ENCODE measurements around the gene ABHD6. TPM values are rescaled to one million over a fixed set of nuclear protein-coding genes. Genes with fewer than 3 reads are reported as not detected.
"Not testable (repeated sequence)": the region's sequence is repeated elsewhere in the genome, so short reads cannot be mapped to it uniquely, and the experiment has no call there.

The ABHD6 gene
- total RNA-seq, 1 donor from 2014 or later, result 22.4 TPM

- DNase-seq (ENCODE audit: low spot score in 2 of 2), result no peak
Measured at GRCh38 chr3:58271901-58272501, 34.4 kb downstream of the ABHD6 start.

DNA sequence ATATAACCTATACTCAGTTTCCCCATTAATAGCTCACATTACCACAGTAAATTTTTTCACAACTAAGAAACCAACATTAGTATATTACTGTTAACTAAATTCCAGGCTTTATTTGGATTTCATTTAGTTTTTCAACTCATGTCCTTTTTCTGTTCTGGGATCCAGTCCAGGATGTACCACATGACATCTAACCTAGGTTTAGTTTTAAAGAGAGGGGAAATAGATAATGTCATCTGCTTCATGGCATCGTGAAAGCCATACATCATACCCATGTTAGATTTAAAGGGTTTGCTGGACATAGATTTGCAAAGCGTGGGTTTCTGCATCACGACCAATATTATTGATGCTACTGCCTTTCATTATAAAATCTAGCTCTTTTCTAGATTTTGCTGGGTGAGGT, 35.3 kb downstream of the ABHD6 start:
- DNase-seq (ENCODE audit: low spot score in 2 of 2), result no peak
- FAIRE-seq, result no peak

More at GRCh38 chr3:58271901-58272501, 34.4 kb downstream of the ABHD6 start:
- no peak for FAIRE-seq

DNA sequence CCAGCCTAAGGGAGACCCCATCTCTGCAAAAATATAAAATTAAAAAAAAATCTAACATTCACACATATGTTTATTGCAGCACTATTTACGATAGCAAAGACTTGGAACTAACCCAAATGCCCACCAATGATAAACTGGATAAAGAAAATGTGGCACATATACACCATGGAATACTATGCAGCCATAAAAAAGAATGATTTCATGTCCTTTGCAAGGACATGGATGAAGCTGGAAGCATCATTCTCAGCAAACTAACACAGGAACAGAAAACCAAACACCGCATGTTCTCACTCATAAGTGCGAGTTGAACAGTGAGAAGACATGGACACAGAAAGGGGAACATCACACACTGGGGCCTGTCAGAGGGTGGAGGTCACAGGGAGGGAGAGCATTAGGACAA, 35.8 kb downstream of the ABHD6 start:
- DNase-seq (ENCODE audit: low spot score in 2 of 2); FAIRE-seq: not testable (repeated sequence)

GRCh38 chr3:58274027-58274614, 36.5 kb downstream of the ABHD6 start:
- no peak for DNase-seq (ENCODE audit: low spot score in 2 of 2)
- FAIRE-seq, result no peak

DNA sequence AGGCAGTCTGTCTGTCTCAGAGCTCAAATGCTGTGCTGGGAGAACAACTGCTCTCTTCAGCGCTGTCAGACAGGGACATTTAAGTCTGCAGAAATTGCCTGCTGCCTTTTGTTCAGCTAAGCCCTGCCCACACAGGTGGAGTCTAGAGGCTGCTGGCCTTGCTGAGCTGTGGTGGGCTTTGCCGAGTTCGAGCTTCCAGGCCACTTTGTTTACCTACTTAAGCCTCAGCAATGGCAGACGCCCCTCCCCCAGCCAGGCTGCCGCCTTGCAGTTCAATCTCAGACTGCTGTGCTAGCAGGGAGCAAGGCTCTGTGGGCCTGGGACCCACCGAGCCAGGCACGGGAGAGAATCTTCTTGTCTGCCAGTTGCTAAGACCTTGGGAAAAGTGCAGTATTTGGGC, 43.5 kb downstream of the ABHD6 start:
- no peak for DNase-seq (ENCODE audit: low spot score in 2 of 2)
- FAIRE-seq, result no peak

DNA sequence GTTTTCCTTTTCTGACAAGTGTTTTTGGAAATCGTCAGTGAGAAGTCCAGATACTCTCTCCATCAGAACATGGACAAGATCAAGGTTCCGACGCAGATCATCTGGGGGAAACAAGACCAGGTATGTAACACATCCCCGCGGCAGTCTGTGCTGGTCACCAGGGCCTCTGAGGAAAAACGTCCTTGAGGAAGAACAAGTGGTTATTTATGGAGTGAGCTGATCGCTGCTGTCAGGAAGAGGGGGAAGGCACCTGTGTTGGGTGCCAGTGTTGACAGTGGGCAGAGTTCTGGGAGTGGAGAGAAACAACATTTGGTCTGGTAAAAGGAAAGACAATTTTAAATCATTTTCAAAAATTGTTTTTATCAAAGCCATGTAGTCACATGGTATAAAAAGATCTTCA, 47.7 kb downstream of the ABHD6 start:
- no peak for FAIRE-seq

DNA sequence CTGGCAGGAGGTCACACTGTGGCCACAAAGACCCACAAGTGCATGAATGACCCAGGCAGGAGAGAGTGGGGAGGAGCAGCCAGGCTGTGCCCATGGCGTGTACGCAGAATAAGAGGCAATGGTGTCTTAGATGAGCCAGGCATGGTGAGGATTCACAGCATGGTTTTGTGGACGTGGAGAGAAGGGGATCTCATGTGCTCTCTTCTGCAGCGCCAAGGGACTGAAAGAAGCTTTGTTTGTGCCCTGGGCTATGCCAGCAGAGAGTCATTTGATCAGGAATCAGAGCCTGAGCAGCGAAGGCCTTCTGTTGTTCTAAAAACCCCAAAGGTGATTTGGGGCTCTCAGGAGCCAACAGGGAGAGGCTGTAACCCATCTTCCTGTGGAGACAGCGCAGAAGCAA, 49.8 kb downstream of the ABHD6 start:
- peak in 1 of 2 donors; percentile 52 for DNase-seq (ENCODE audit: low spot score in 2 of 2)
- no peak for FAIRE-seq

More for the DNA sequence above, 47.7 kb downstream of the ABHD6 start:
- no peak for DNase-seq (ENCODE audit: low spot score in 2 of 2)

DNA sequence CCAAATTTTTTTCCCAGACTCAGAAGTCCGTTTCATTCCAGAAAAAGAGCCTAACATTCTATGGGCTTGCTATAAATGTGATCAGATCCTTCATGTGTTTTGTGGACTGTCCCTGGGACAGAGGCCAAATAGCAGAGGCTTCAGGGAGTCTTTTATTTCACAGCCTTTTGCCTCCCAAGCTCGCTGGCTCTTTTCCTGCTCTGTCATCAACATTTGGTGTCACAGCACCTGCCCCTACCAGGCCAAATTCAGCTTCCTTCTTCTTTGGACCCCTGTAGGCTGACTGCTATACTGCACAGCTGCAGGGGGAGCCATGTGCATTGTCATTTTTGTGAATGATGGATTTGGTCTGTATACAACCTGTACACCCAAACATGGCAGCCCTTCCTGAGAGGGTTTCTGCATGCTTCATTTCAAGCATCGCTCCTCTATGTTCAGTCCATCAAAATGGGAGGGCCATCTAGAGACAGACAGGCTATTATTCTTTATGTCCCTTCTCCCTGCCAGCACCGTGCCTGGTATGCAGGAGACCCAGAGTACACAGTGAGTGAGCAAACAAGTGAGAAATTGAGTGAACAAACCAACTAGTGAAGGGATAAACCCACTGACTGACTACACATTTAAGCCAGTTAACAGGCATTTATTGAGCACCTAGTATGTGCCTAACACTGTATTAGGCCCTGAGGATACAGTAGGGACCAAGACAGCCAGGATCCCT, 50.6 kb downstream of the ABHD6 start:
- DNase-seq (ENCODE audit: low spot score in 2 of 2), result no peak

GRCh38 chr3:58288964-58289613, 51.5 kb downstream of the ABHD6 start:
- DNase-seq (ENCODE audit: low spot score in 2 of 2); FAIRE-seq: not testable (repeated sequence)

More for the DNA sequence above, 50.6 kb downstream of the ABHD6 start:
- no peak for FAIRE-seq

GRCh38 chr3:58290446-58290845, 52.9 kb downstream of the ABHD6 start:
- DNase-seq (ENCODE audit: low spot score in 2 of 2); FAIRE-seq: not testable (repeated sequence)

- no peak for DNase-seq (ENCODE audit: low spot score in 2 of 2)
Measured at GRCh38 chr3:58291671-58292338, 54.2 kb downstream of the ABHD6 start.

DNA sequence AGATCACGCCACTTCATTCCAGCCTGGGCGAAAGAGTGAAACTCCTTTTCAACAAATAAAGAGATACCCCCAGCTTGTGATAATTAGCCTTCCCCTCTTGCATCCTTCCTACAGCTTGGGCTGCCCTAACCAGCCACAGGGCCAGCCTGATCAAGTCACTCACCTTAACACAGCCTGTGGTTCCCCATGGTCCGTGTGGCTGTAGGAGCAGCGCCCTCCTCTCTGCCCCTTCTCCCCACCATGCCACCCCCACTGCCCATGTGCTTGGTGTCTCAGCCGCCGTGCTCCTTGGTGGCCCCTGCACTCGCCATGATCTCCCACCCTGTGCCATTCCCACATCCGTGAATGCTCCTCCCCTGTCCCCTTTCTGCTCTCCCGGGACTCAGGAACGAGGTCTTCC, 55.3 kb downstream of the ABHD6 start:
- no peak for FAIRE-seq
- DNase-seq (ENCODE audit: low spot score in 2 of 2), result no peak

More at GRCh38 chr3:58291671-58292338, 54.2 kb downstream of the ABHD6 start:
- no peak for FAIRE-seq

DNA sequence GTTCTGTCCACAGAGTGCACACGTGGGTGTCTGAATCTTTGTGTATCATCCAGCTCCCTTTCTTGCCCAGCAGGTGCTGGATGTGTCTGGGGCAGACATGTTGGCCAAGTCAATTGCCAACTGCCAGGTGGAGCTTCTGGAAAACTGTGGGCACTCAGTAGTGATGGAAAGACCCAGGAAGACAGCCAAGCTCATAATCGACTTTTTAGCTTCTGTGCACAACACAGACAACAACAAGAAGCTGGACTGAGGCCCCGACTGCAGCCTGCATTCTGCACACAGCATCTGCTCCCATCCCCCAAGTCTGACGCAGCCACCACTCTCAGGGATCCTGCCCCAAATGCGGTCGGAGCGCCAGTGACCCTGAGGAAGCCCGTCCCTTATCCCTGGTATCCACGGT, 55.9 kb downstream of the ABHD6 start:
- DNase-seq (ENCODE audit: low spot score in 2 of 2), result peak in 1 of 2 donors; percentile 53

DNA sequence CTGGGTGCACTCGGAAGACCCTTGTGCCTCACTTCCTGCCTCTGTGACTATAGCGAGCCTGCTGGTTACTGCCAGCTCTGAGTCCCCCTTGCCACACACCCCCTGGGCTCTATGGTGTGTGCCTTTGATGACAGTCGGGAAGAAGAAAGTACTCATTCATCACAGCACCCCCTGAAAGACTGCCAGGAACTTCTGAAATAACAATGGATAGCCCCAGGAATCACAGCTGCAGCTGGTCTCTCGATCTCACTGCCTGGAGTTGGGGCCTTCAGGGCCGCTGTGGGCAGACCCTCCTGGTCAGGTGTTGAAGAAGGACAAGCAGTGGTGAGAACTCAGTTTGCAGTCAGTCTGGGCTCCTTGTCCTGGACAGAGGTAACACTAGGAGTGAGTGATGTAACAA, 58.7 kb downstream of the ABHD6 start:
- peak; percentile 49 to 63 for DNase-seq (ENCODE audit: low spot score in 2 of 2)
- FAIRE-seq, result no peak

More for the DNA sequence above, 55.9 kb downstream of the ABHD6 start:
- FAIRE-seq, result no peak

DNA sequence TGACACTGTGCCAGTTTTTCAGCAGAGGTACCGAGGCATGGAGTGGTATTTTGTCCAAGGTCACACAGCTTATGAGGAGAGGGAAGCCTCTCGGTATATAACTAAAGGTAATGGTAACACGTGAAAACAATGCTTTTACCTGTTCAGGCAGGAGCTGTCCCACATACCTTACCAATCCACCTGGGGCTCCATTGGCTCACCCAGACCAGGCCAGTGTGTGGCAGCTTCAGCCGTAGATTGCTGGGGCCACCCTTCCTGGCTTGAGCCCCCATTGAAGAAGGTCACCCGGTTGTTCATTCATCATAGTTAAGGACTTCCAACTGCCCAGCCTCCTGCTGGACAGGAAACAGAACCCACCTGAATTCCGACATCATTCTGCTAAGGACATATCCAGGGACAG, 59.3 kb downstream of the ABHD6 start:
- no peak for DNase-seq (ENCODE audit: low spot score in 2 of 2)
- FAIRE-seq, result no peak

GRCh38 chr3:58298190-58298589, 60.6 kb downstream of the ABHD6 start:
- no peak for DNase-seq (ENCODE audit: low spot score in 2 of 2)
- no peak for FAIRE-seq

- DNase-seq (ENCODE audit: low spot score in 2 of 2), result no peak
- FAIRE-seq, result no peak
Measured at GRCh38 chr3:58299075-58299474, 61.5 kb downstream of the ABHD6 start.

- FAIRE-seq (peak; percentile 96), DNase-seq (ENCODE audit: low spot score in 2 of 2) (no peak)
Measured at GRCh38 chr3:58299839-58300516, 62.4 kb downstream of the ABHD6 start.

DNA sequence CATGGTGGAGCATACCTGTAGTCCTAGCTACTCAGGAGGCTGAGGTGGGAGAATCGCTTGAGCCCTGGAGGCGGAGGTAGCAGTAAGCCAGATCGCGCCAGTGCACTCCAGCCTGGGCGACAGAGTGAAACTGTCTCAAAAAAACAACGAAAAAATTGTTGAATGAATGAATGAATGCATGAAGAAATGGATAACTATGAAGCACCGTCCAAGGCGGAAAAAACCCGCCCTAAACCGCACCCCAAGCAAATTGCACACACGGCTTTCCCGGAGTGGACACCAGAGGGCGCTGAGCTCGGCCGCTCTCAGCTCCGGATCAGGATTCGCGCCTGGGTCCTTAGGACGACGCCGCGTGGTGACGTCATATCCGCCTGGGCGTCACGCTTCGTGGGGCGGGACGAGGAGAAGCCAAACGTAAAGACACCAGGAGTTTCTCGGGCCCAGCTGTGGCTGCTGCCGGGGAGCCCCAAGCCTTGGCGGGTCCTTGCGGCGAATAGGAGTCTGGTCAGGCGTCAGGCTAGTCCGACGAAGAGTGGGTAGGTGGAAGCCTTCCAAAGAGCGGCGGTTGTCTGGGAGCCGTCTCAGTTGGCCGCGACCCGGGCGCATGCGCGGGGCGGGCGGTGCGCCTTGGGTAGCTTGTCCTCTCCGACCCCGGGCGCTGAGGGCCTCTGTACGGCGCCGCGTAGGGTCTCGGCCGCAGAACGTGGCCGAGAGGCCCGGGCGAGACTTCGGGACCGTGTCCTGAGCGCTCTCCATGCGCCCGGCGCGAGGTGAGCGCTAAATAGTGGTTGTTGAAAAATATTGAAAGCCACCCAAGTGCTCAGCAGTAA, 68.5 kb downstream of the ABHD6 start, which contains the start of the genes HTD2 and RPP14:
HTD2 (plus strand) TSS at position 639 of the 830 bp plus-strand sequence. CDS start 11,094 bp downstream, outside the sequence.
RPP14 (plus strand) TSS at position 364 of the 830 bp plus-strand sequence. CDS start 4,085 bp downstream, outside the sequence.
- DNase-seq (ENCODE audit: low spot score in 2 of 2), result peak; percentile 93
- FAIRE-seq, result peak; percentile 6

Measured in frontal cortex (tissue), 4 donors.